OCI-M1 (cell line): ENCODE measurements around the gene SYT7.
A peak's percentile ranks its signal among the peaks of the same experiment; 100 is the strongest.
"Not testable (repeated sequence)": the region's sequence is repeated elsewhere in the genome, so short reads cannot be mapped to it uniquely, and the experiment has no call there.

Experiments used
- DNase-seq: peaks from one replicate; lab custom pipeline; 2025; lab: John Stamatoyannopoulos, UW

Gene SYT7

GRCh38 chr11:61496602-61497400 is 84.1 kb downstream of the SYT7 start:
- no peak for DNase-seq

- DNase-seq, result no peak
Measured at GRCh38 chr11:61495801-61496601, 84.9 kb downstream of the SYT7 start.

GRCh38 chr11:61494381-61494961 is 86.4 kb downstream of the SYT7 start:
- DNase-seq, result no peak

GRCh38 chr11:61491736-61492395 is 89.0 kb downstream of the SYT7 start:
- DNase-seq, result no peak

GRCh38 chr11:61489833-61490721 is 90.8 kb downstream of the SYT7 start:
- DNase-seq, result no peak

GRCh38 chr11:61488651-61489291 is 92.1 kb downstream of the SYT7 start:
- no peak for DNase-seq

GRCh38 chr11:61487342-61488025 is 93.4 kb downstream of the SYT7 start:
- DNase-seq, result no peak

GRCh38 chr11:61486779-61487178 is 94.1 kb downstream of the SYT7 start:
- no peak for DNase-seq

GRCh38 chr11:61486011-61486620 is 94.8 kb downstream of the SYT7 start:
- no peak for DNase-seq

- DNase-seq, result no peak
Measured at GRCh38 chr11:61485080-61485479, 95.8 kb downstream of the SYT7 start.

GRCh38 chr11:61484541-61484940 is 96.3 kb downstream of the SYT7 start:
- DNase-seq, result no peak

- DNase-seq, result peak; percentile 46
Measured at GRCh38 chr11:61482513-61482912, 98.4 kb downstream of the SYT7 start.

- DNase-seq, result no peak
Measured at GRCh38 chr11:61481806-61482205, 99.1 kb downstream of the SYT7 start.

- DNase-seq, result peak; percentile 4
Measured at GRCh38 chr11:61480994-61481335, 99.9 kb downstream of the SYT7 start.

- no peak for DNase-seq
Measured at GRCh38 chr11:61480261-61480993, 100.4 kb downstream of the SYT7 start.

- DNase-seq, result not testable (repeated sequence)
Measured at GRCh38 chr11:61479360-61480058, 101.4 kb downstream of the SYT7 start.

- peak; percentile 48 for DNase-seq
Measured at GRCh38 chr11:61477727-61478148, 103.1 kb downstream of the SYT7 start.

GRCh38 chr11:61477126-61477525 is 103.8 kb downstream of the SYT7 start:
- no peak for DNase-seq
